Fibroblast of peridontal ligament (primary cell): Measurements from ENCODE around the gene C5orf24.
"Not testable (repeated sequence)": the region's sequence is repeated elsewhere in the genome, so short reads cannot be mapped to it uniquely, and the experiment has no call there.

Source experiments
- DNase-seq: peaks from one replicate; pipeline ENCODE4 v3.0.0-alpha.2; 2010; ENCODE audit errors: extremely low read depth

C5orf24 gene

GRCh38 chr5:134845852-134846640, at the start of gene C5orf24:
Gene C5orf24, plus strand, starts transcription at chr5:134845968. Its CDS starts 8,933 bp downstream, at chr5:134854901.
- peak; percentile 96 for DNase-seq

GRCh38 chr5:134798468-134798867, 47.3 kb upstream of the C5orf24 start:
- DNase-seq: no peak

DNA sequence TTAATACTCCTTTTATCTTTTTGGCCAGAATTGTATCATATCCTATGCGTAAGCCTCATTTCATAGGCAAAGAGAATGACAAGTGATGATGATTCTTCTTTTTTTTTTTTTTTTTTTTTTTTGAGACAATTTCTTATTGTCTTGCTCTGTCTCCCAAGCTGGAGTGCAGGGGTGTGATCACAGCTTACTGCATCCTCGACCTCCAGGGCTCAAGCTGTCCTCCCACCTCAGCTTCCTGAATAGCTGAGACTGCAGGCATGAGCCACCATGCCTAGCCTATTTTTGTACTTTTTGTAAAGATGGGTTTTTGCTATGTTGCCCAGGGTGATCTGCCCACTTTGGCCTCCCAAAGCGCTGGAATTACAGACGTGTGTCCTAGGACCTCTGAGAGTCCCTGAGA, 41.9 kb upstream of the C5orf24 start:
- DNase-seq: no peak

DNA sequence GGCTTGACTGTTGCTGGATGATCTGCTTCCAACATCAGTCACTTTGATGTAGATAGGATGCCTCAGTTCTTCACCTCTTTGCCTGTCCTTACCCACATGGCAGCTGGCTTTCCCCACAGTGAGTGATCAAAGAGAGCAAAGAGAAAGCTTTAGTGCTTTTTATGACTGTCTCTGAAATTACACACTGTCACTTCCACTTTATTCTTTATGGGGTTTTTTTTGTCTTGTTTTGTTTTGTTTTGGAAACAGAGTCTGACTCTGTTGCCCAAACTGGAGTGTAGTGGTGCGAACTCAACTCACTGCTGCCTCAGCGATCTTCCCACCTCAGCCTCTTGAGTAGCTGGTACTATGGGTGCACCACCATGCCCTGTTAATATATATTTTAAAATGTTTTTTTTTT, 32.4 kb upstream of the C5orf24 start:
- DNase-seq: no peak

DNA sequence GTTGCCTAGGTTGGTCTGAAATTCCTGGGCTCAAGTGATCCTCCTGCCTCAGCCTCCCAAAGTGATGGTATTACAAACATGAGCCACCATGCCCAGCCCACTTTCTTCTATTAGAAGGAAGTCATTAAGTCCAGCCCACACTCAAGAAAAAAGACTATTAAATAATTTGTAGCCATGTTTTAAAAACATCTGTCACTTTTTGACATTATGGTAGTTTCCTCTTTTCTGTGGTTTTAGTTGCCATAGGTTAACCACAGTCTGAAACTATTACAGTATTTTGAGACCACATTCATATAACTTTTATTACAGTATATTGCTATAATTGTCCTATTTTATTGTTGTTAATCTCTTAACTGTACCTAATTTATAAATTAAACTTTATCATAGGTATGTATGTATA, 31.9 kb upstream of the C5orf24 start:
- DNase-seq: no peak

GRCh38 chr5:134817006-134817405, 28.8 kb upstream of the C5orf24 start:
- no peak for DNase-seq

DNA sequence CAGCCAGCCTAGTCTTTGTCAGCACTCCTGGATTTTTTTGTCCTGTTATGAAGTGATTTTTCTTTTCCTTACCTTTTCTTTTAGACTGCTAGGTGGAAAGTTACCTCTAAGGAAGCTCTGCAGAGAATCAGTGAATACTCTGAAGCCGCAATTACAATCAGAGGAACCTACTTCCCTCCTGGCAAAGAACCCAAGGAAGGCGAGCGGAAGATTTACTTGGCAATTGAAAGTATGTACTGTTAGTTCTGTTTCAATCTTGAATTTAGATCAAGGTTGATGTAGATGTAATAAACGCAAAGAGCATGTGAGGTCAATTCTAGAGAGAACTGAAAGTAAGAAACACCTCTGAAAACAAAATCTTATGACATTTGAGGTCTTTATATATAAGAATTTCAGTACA, 27.0 kb upstream of the C5orf24 start:
- DNase-seq: no peak

- no peak for DNase-seq
Measured at GRCh38 chr5:134819407-134819963, 26.3 kb upstream of the C5orf24 start.

- no peak for DNase-seq
Measured at GRCh38 chr5:134821841-134822240, 23.9 kb upstream of the C5orf24 start.

DNA sequence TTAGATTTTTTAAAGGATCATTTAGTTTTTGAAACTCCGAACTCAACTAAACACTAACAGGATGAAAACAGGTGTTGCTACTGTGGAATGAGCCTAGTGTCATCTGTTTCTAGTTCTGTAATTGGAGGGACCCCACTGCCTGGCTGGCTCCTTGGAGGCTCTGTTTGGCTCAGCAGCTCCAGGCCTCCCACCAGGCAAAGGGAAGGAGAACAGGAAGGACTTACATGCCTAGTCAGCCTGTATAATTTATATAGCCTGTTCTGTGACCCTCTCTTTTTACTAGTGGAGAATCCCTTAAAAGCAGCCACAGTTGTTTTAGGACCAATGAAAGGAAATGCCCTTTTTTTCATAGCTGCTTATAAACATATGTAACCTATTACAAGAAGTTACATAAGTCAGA, 21.1 kb upstream of the C5orf24 start:
- peak; percentile 44 for DNase-seq

DNA sequence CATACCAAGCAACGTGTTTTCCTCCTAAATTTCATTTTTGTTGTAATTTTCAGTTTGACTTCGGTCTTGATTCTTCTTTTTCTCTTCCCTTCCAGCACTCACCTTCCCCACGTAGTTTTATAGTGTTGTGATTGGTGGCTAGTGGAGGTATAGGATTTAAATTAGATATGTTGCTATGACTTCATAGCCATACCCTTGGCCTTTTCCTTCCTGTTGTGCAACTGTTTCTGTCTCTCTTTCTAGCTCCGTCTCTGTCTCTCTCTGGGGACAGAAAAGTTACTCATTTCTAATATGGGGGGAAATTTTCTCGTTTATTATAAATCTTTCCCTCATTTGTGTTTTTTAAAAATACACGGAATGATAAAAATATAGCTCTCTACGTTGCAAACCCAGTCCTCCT, 20.6 kb upstream of the C5orf24 start:
- no peak for DNase-seq

GRCh38 chr5:134833340-134834032, 12.3 kb upstream of the C5orf24 start:
- peak; percentile 86 for DNase-seq

- no peak for DNase-seq
Measured at GRCh38 chr5:134835623-134836022, 10.1 kb upstream of the C5orf24 start.

DNA sequence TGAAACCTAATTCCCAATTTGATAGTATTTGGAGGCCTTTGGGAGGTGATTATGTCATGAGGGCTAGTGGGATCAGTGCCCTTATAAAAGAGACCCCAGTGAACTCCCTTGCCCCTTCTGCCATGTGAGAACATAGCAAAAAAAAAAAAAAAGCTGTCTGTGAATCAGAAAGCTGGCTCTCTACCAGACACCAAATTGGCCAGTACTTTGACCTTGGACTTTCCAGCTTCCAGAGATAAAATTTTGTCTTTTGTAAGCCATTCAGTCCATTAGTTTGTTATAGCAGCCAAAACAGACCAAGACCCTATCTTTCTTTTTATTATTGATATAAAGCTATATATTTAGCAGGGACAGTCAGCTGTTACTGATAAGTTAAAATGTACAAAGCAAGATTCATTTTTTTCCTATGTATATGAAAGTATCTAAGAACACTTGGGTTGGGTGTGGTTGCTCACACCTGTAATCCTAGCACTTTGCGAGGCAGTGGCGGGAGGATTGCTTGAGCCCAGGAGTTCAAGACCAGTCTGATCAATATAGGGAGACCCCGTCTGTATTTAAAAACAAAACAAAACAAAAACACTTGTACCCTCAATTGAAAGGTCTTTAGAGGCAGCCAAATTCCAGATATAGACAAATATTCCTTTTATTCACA, 8.1 kb upstream of the C5orf24 start:
- DNase-seq: peak; percentile 61

DNA sequence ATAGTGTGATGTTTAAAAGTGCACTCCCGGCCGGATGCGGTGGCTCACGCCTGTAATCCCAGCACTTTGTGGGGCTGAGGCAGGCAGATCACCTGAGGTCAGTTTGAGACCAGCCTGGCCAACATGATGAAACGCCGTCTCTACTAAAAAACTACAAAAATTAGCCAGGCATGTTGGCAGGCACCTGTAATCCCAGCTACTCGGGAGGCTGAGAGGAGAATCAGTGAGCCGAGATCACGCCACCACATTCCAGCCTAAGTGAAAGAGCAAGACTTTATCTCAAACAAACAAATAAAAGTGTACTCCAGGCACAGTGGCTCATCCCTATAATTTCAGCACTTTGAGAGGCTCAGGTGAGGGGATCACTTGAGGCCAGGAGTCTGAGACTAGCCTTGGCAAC, 7.4 kb upstream of the C5orf24 start:
- not testable (repeated sequence) for DNase-seq

GRCh38 chr5:134840811-134841210, 5.0 kb upstream of the C5orf24 start:
- DNase-seq: no peak

GRCh38 chr5:134844252-134844651, 1.5 kb upstream of the C5orf24 start:
- no peak for DNase-seq

DNA sequence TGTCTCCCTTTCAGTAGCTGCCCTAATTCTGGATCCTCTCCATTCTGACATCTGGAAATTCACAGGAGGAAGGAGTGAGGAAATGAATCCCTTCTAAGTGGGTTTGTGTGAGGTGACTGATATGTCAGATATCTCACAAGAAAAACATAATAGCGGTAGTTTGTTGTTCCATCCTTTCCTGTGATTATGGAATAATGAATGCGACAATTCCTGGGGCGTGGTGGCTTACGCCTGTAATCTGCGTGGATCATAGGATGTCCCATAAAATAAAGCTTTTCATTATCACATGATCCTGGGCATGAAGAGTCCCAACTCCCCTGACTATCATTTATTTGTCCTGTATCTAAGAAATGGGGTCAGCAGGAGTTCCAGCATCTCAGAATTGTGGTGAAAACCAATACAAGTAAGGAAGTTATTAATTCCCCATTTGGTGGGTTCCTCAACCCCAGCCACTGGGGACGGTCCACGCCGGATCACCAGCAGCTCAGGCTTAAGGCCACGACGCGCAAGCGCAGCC, 375 bp upstream of the C5orf24 start:
- no peak for DNase-seq

DNA sequence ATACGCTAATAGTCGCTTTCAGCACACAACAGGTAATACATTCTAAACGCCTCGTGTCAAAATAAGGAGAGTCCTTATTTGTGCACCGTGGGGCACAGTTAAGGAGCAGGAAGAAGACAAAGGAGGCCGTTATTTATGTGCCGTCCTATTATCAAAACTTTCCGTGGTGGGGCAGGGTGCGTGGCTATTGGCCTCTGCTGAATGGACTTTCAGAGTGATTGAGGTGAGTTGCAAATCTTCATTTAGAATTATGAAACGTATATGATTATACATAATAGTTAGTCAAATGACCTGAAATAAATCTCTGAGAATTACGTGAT, 833 bp downstream of the C5orf24 start:
- no peak for DNase-seq

GRCh38 chr5:134849434-134849933, 3.7 kb downstream of the C5orf24 start:
- not testable (repeated sequence) for DNase-seq

DNA sequence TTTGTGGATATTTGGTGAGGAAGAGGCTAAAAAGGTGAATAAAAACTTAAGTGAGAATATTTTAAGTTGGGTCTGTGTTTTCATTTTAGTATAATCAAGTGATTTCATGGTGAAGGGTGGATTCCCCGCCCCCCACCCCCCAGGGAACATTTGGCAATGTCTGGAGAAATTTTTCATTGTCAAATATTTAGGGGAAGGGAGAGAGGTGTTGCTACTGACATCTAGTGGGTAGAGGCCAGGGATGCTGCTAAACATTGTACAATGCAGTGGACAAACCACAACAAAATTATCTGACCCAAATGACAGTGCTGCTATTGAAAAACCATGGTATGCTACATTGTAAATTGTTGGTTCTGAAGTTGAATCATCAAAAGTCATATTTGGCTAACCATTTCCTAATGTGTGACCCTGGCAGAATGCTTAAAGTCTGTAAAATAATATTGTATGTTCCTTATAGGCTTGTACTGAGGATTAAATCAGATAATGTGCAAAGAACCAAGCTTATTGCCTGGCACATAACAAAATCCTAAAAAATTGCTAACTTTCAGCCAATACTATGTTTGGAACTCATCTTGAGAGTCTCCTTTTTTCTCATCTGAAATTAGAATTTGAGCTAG, 5.6 kb downstream of the C5orf24 start:
- DNase-seq: peak; percentile 76

DNA sequence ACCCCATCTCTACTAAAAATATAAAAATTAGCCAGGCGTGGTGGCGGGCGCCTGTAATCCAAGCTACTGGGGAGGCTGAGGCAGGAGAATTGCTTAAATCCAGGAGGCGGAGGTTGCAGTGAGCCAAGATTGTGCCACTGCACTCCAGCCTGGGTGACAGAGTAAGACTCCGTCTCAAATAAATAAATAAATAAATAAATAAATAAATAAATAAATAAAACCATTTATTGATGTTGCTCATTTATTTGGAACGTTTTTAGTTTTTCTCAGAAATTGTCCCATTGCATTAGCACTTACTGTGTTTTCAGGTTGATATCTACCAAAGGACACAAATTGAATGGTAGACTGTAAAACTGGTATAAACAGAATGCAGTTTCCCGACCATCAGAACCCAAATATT, 10.7 kb downstream of the C5orf24 start:
- DNase-seq: not testable (repeated sequence)
